ENCODE data around the gene CFAP74.
"Not testable (repeated sequence)": the region's sequence is repeated elsewhere in the genome, so short reads cannot be mapped to it uniquely, and the experiment has no call there.

Gene CFAP74

GRCh38 chr1:1894354-1895059, 109.1 kb downstream of the CFAP74 start:
- DNase-seq (ENCODE audit: low read depth): no peak

- no peak for DNase-seq (ENCODE audit: low read depth)
Observed at GRCh38 chr1:1893997-1894353, 109.6 kb downstream of the CFAP74 start.

GRCh38 chr1:1893291-1893985, 110.1 kb downstream of the CFAP74 start:
- no peak for DNase-seq (ENCODE audit: low read depth)

- DNase-seq (ENCODE audit: low read depth): no peak
Observed at GRCh38 chr1:1892763-1893120, 110.8 kb downstream of the CFAP74 start.

- no peak for DNase-seq (ENCODE audit: low read depth)
Observed at GRCh38 chr1:1892079-1892762, 111.4 kb downstream of the CFAP74 start.

- peak; percentile 73 for DNase-seq (ENCODE audit: low read depth)
Observed at GRCh38 chr1:1891349-1892078, 112.1 kb downstream of the CFAP74 start.

GRCh38 chr1:1890506-1891348, 112.9 kb downstream of the CFAP74 start, which contains the start of gene GNB1:
Gene GNB1 (minus strand): TSS chr1:1891087. CDS start chr1:1825453, 65,634 bp downstream.
- peak; percentile 86 for DNase-seq (ENCODE audit: low read depth)

GRCh38 chr1:1889847-1890505, 113.6 kb downstream of the CFAP74 start:
- peak; percentile 35 for DNase-seq (ENCODE audit: low read depth)

GRCh38 chr1:1889090-1889750, 114.4 kb downstream of the CFAP74 start:
- no peak for DNase-seq (ENCODE audit: low read depth)

- not testable (repeated sequence) for DNase-seq (ENCODE audit: low read depth)
Observed at GRCh38 chr1:1883890-1884289, 119.7 kb downstream of the CFAP74 start.

- DNase-seq (ENCODE audit: low read depth): no peak
Observed at GRCh38 chr1:1883092-1883873, 120.3 kb downstream of the CFAP74 start.

GRCh38 chr1:1881727-1882126, 121.9 kb downstream of the CFAP74 start:
- DNase-seq (ENCODE audit: low read depth): no peak

GRCh38 chr1:1880617-1881312, 122.8 kb downstream of the CFAP74 start:
- DNase-seq (ENCODE audit: low read depth): no peak

- no peak for DNase-seq (ENCODE audit: low read depth)
Observed at GRCh38 chr1:1879942-1880341, 123.6 kb downstream of the CFAP74 start.

GRCh38 chr1:1877865-1878436, 125.6 kb downstream of the CFAP74 start:
- no peak for DNase-seq (ENCODE audit: low read depth)

GRCh38 chr1:1876335-1876930, 127.2 kb downstream of the CFAP74 start:
- DNase-seq (ENCODE audit: low read depth): no peak

GRCh38 chr1:1875932-1876331, 127.7 kb downstream of the CFAP74 start:
- no peak for DNase-seq (ENCODE audit: low read depth)

- no peak for DNase-seq (ENCODE audit: low read depth)
Observed at GRCh38 chr1:1874901-1875300, 128.7 kb downstream of the CFAP74 start.
